Measurements from ENCODE around the gene THRB. TPM values are rescaled to one million over a fixed set of nuclear protein-coding genes. Genes with fewer than 3 reads are reported as not detected.
A peak's percentile ranks its signal among the peaks of the same experiment; 100 is the strongest.

The THRB gene
- total RNA-seq, 8 experiments from 2014 or later: 0.42 to 26.4 (median 3.3) TPM

DNA sequence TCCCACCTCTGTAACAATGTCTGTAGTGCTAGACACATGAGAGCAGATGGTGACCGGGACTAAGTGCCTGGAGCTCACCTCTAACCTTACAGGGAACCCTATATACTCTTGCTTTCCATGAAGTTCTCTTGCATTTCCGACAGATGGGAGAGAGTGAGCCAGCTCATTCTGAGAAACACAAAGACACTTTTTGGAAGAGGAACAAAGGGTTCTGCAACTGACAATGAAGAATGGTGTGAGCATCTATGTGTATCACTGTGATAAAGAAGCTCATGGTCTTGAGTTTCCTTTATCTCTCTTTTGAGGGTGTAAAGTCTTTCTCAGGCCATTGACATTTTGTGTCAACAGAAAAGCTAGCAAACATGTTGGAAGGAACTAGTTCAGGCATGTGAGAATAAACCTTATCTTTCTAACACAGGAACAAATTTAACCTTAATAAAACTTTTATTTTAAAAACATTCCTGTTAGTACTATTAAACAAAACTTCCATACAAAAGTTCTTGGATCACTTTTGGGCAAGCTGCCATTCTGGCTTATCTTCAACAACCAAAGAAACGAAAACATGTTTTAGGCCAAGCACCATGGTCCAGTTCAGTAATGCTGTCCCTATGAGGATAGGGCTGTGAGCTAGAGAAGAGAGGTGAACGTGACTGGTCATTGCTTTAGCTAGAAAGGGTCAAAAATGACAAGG, 142.7 kb downstream of the THRB start:
- Histone ChIP-seq H3K27ac (no peak overlapping the region), H3K4me1 (replicated peaks in 1 of 2) (peaks cover 0 to 3% of the 10 kb centered on the region in 2 donors), H3K4me3 (no peak overlapping the region)
- no peak for ATAC-seq (replicated peaks in 6 of 8)
- in situ Hi-C loops (cut with MboI; ENCODE audit: low pct_unique_long_range_greater_than_20kb in 2 of 9, low sequenced_read_pairs in 9 of 9, unreplicated experiment in 9 of 9): no loop called here
- 0 to 100% (median 88%) methylated on average over 1 to 4 of the region's 4 CpGs; no CpG with 5 or more reads in 2 of the 10 experiments for WGBS, 10 experiments

DNA sequence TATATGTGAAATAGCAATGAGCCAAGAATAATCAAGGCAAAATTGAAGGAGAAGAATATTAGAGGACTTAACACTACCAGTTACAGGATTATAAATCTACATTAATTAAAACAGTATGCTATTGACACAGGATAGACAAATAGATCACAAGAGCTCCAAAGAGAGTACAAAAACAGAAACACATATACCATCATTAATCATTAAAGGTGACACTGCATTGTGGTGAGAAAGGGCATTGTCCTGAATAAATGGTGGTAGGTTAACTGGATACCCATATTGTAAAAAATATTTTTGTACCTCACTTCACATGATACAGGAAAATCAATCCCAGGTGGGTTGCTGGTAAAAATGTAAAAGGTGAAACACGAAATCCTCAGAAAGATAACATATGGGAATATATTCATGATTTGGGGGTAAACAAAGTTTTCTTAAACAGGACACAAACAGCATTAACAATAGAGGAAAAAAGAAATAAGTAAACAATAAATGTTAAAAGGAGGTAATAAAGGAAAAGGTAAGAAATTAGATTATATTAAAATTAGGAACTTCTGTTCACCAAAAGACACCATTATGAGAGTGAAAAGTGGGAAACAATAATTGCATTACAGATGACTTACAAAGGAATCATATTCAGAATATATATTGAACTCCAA, 145.2 kb downstream of the THRB start:
- in situ Hi-C loops (cut with MboI; ENCODE audit: low pct_unique_long_range_greater_than_20kb in 2 of 9, low sequenced_read_pairs in 9 of 9, unreplicated experiment in 9 of 9): no loop called here
- no peak for ATAC-seq (replicated peaks in 6 of 8)
- 57 to 100% (median 86%) methylated on average over 1 of the region's 1 CpG; no CpG with 5 or more reads in 1 of the 10 experiments for WGBS, 10 experiments

GRCh38 chr3:24348348-24348747, 146.3 kb downstream of the THRB start:
- H3K4me1 ChIP-seq (replicated peaks in 1 of 2): peaks cover 0 to 3% of the 10 kb centered on the region in 2 donors
- in situ Hi-C loops (cut with MboI; ENCODE audit: low pct_unique_long_range_greater_than_20kb in 2 of 9, low sequenced_read_pairs in 9 of 9, unreplicated experiment in 9 of 9): no loop called here
- no peak overlapping the region for H3K4me3 ChIP-seq
- ATAC-seq (replicated peaks in 6 of 8): no peak
- H3K27ac ChIP-seq: no peak overlapping the region
- 20 to 100% (median 93%) methylated on average over 1 to 4 of the region's 4 CpGs; no CpG with 5 or more reads in 3 of the 10 experiments for WGBS, 10 experiments

More for the DNA sequence above, 145.2 kb downstream of the THRB start:
- H3K4me3 ChIP-seq: no peak overlapping the region
- peaks cover 0 to 3% of the 10 kb centered on the region in 2 donors for H3K4me1 ChIP-seq (replicated peaks in 1 of 2)
- H3K27ac ChIP-seq: no peak overlapping the region

GRCh38 chr3:24344784-24345439, 149.7 kb downstream of the THRB start:
- Histone ChIP-seq H3K4me1 (replicated peaks in 1 of 2) (no peaks in the 10 kb centered on the region), H3K4me3 (no peak overlapping the region), H3K27ac (no peak overlapping the region)
- ATAC-seq (replicated peaks in 6 of 8): peak in 1 of 8 experiments; percentile 15
- 50 to 93% (median 86%) methylated on average over 1 to 3 of the region's 3 CpGs; no CpG with 5 or more reads in 2 of the 10 experiments for WGBS, 10 experiments
- in situ Hi-C loops (cut with MboI; ENCODE audit: low pct_unique_long_range_greater_than_20kb in 2 of 9, low sequenced_read_pairs in 9 of 9, unreplicated experiment in 9 of 9): no loop called here

DNA sequence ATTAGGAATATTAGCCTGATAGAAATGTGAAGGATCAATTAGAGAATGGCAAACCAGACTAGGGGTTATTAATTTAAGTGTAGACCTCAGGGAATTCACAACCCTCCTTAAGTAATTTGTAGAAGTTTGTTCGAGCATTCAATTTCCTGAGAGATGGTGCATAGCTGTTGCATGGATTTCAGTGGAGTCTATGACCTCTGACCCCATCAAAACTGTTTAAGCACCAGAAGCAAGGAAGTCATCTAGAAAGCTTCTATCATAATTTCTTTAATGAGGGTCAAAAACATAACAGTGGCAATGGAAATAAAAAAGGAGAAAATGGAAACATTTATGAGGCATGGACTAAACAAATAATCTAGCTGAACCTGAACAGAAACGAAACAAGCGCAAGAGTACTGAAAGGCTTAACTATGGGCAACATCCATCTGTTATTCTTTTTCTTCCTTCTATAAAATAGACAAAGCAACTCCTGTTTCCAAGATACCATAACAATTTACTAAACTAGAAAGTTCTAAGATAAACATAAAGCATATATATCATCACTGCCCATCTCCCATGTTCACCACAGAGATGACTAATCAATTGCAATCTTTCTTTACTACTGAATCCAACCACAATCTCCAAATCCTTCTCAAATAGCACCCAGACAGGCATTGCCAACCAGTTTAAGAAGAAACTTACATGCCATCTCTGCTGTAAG, 151.4 kb downstream of the THRB start:
- Histone ChIP-seq H3K4me3 (no peak overlapping the region), H3K27ac (no peak overlapping the region), H3K4me1 (replicated peaks in 1 of 2) (no peaks in the 10 kb centered on the region)
- ATAC-seq (replicated peaks in 6 of 8): peak in 1 of 8 experiments; percentile 33
- WGBS, 10 experiments: 72 to 100% (median 97%) methylated on average over 1 to 3 of the region's 3 CpGs; no CpG with 5 or more reads in 1 of the 10 experiments
- in situ Hi-C loops (cut with MboI; ENCODE audit: low pct_unique_long_range_greater_than_20kb in 2 of 9, low sequenced_read_pairs in 9 of 9, unreplicated experiment in 9 of 9): no loop called here

- Histone ChIP-seq H3K4me1 (replicated peaks in 1 of 2) (no peaks in the 10 kb centered on the region), H3K27ac (no peak overlapping the region), H3K4me3 (no peak overlapping the region)
- in situ Hi-C loops (cut with MboI; ENCODE audit: low pct_unique_long_range_greater_than_20kb in 2 of 9, low sequenced_read_pairs in 9 of 9, unreplicated experiment in 9 of 9): no loop called here
- 80 to 97% (median 93%) methylated on average over 2 to 3 of the region's 4 CpGs for WGBS, 10 experiments
- ATAC-seq (replicated peaks in 6 of 8): no peak
Measured at GRCh38 chr3:24342275-24342674, 152.4 kb downstream of the THRB start.

DNA sequence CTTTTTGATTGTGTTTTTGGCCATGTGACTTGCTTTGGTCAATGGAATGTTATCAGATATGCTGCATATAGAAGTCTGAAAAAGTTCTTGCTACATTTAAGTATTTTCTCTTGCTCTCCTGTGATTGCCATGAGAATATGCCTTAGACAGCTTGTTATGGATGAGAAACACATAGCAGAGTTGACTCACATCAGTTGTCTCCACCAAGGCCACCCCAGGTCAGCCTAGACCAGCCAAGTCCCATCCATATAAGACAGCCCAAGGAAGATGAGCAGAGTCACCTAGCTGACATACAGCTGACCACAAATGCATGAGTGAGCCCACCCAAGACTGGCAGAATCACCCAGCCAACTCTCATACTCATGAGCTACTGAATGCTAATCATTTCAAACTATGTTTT, 153.0 kb downstream of the THRB start:
- no peak overlapping the region for H3K4me3 ChIP-seq
- in situ Hi-C loops (cut with MboI; ENCODE audit: low pct_unique_long_range_greater_than_20kb in 2 of 9, low sequenced_read_pairs in 9 of 9, unreplicated experiment in 9 of 9): no loop called here
- ATAC-seq (replicated peaks in 6 of 8): no peak
- no peaks in the 10 kb centered on the region for H3K4me1 ChIP-seq (replicated peaks in 1 of 2)
- no peak overlapping the region for H3K27ac ChIP-seq

DNA sequence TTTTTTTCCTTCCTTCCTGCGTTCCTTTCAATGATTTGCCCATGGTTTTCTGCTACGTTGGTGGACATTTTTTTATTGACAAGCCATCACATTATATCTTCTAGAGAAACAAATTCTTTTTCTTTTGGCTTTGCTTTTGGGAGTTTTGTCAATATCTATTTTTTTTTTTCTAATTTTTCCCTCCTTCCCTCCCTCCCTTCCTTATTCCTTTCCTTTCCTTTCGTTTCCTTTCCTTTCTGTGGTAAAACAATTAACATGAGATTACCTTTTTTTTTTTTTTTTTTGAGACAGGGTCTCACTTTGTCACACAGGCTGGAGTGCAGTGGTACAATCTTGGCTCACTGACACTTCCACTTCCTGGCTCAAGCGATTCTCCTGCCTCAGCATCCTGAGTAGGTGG, 153.7 kb downstream of the THRB start:
- no peaks in the 10 kb centered on the region for H3K4me1 ChIP-seq (replicated peaks in 1 of 2)
- H3K27ac ChIP-seq: no peak overlapping the region
- no peak for ATAC-seq (replicated peaks in 6 of 8)
- WGBS, 10 experiments: 75 to 95% (median 89%) methylated on average over 2 to 4 of the region's 4 CpGs; no CpG with 5 or more reads in 1 of the 10 experiments
- H3K4me3 ChIP-seq: no peak overlapping the region
- in situ Hi-C loops (cut with MboI; ENCODE audit: low pct_unique_long_range_greater_than_20kb in 2 of 9, low sequenced_read_pairs in 9 of 9, unreplicated experiment in 9 of 9): no loop called here

DNA sequence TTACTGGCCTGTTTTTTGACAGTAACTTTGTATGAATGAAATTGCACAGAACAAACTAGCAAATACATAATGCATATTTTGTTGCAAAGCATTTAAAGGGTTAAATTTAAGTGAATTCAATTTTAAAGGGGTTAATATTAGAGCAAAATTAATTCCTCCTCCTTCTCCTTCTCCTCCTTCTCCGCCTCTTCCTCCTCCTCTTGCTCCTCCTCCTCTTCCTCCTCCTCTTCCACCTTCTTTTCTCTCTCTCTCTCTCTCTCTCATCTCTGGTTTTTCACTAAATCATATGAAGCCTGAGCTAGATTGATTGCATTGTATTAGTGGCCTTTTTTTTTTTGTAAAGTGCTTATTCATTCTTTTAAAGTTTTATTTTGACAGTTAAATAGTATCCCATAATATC, 154.5 kb downstream of the THRB start:
- H3K4me3 ChIP-seq: no peak overlapping the region
- H3K4me1 ChIP-seq (replicated peaks in 1 of 2): no peaks in the 10 kb centered on the region
- in situ Hi-C loops (cut with MboI; ENCODE audit: low pct_unique_long_range_greater_than_20kb in 2 of 9, low sequenced_read_pairs in 9 of 9, unreplicated experiment in 9 of 9): no loop called here
- 86 to 100% (median 92%) methylated on average over 1 of the region's 1 CpG; no CpG with 5 or more reads in 5 of the 10 experiments for WGBS, 10 experiments
- ATAC-seq (replicated peaks in 6 of 8): no peak
- H3K27ac ChIP-seq: no peak overlapping the region

DNA sequence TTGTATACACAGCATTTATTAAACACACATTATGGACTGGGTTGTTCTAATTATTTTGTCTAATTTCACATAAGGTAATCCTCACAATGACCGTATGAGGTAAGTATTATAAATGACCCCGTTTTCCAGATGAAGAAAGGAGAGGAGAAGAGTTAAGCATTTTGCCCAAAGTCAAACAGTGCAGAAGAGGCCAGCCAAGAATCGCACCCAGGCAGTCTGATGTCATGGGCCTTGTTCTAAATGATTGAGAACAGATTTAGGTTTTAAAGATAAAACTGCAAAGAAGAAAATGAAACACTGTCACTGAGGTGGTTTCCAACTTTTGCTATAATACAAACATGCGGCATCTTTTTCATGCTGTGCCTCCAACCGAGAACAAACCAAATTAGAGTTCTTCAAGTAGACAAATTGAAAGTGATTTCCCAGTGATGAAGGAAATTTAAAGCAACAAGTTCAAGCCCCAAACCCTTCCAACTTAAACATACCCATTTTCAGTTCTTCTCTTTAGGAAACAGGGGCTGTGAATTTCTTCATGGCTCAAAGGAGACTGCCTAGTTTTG, 155.3 kb downstream of the THRB start:
- no peak for ATAC-seq (replicated peaks in 6 of 8)
- H3K4me3 ChIP-seq: no peak overlapping the region
- H3K27ac ChIP-seq: no peak overlapping the region
- in situ Hi-C loops (cut with MboI; ENCODE audit: low pct_unique_long_range_greater_than_20kb in 2 of 9, low sequenced_read_pairs in 9 of 9, unreplicated experiment in 9 of 9): no loop called here
- H3K4me1 ChIP-seq (replicated peaks in 1 of 2): no peaks in the 10 kb centered on the region
- 16 to 100% (median 85%) methylated on average over 1 to 5 of the region's 5 CpGs for WGBS, 10 experiments

GRCh38 chr3:24338409-24339130, 156.1 kb downstream of the THRB start:
- 39 to 100% (median 78%) methylated on average over 2 to 5 of the region's 5 CpGs for WGBS, 10 experiments
- ATAC-seq (replicated peaks in 6 of 8): peak in 1 of 8 experiments; percentile 51
- no peaks in the 10 kb centered on the region for H3K4me1 ChIP-seq (replicated peaks in 1 of 2)
- H3K4me3 ChIP-seq: no peak overlapping the region
- H3K27ac ChIP-seq: no peak overlapping the region
- in situ Hi-C loops (cut with MboI; ENCODE audit: low pct_unique_long_range_greater_than_20kb in 2 of 9, low sequenced_read_pairs in 9 of 9, unreplicated experiment in 9 of 9): no loop called here

- Histone ChIP-seq H3K4me1 (replicated peaks in 1 of 2) (no peaks in the 10 kb centered on the region), H3K27ac (no peak overlapping the region), H3K4me3 (no peak overlapping the region)
- 47 to 100% (median 84%) methylated on average over 2 to 3 of the region's 3 CpGs; no CpG with 5 or more reads in 3 of the 10 experiments for WGBS, 10 experiments
- ATAC-seq (replicated peaks in 6 of 8): peak in 3 of 8 experiments; percentile 21 to 51 (median 31)
- in situ Hi-C loops (cut with MboI; ENCODE audit: low pct_unique_long_range_greater_than_20kb in 2 of 9, low sequenced_read_pairs in 9 of 9, unreplicated experiment in 9 of 9): no loop called here
Measured at GRCh38 chr3:24336101-24336500, 158.5 kb downstream of the THRB start.
